Upper lobe of left lung (tissue), 4 donors: Measurements from ENCODE around the gene MED22.

Experiments
- CTCF ChIP-seq, 6 experiments: fragments of 450-650 bp in 4 of 6; fragments of 200-600 bp in 2 of 6; sonication (generic) in 2 of 6; IDR thresholded peaks; one replicate each; pipeline ENCODE4 v1.5.1; 2016 to 2019; ENCODE audit warnings: antibody characterized with exemption in 6 of 6
- EP300 ChIP-seq, 4 donors: sonication (generic); formaldehyde crosslinking; IDR thresholded peaks; one replicate each; pipeline ENCODE4 v1.5.1; 2017; ENCODE audit warnings: antibody characterized with exemption in 4 of 4, control low read depth in 2 of 4
- POLR2AphosphoS5 ChIP-seq, 2 donors: sonication (generic); formaldehyde crosslinking; IDR thresholded peaks; one replicate each; pipeline ENCODE4 v1.5.1; 2017; ENCODE audit warnings: antibody characterized with exemption in 2 of 2

- no peak for TF ChIP-seq CTCF (IDR thresholded peaks at IDR 0.05)
- TF ChIP-seq POLR2AphosphoS5 (IDR thresholded peaks at IDR 0.05): no peak
- no peak for TF ChIP-seq EP300 (IDR thresholded peaks at IDR 0.05)
Observed at GRCh38 chr9:133379153-133380086, 31.5 kb upstream of the MED22 start.
